HepG2 (cell line): ENCODE data around the gene CNPPD1. TPM values are rescaled to one million over a fixed set of nuclear protein-coding genes. Genes with fewer than 3 reads are reported as not detected.

ENCODE experiments used
- SMAD3 ChIP-seq: sonication (generic); formaldehyde crosslinking; IDR thresholded peaks from 2 replicates; pipeline ENCODE4 v1.4.0; 2020; ENCODE audit warnings: missing genetic modification reagents
- SP140L ChIP-seq: sonication (generic); formaldehyde crosslinking; IDR thresholded peaks from 2 replicates; pipeline ENCODE4 v1.4.0; 2020; ENCODE audit warnings: missing genetic modification reagents, borderline replicate concordance
- ZNF232 ChIP-seq: sonication (generic); formaldehyde crosslinking; IDR thresholded peaks from 2 replicates; pipeline ENCODE4 v1.4.0; 2020; ENCODE audit warnings: missing genetic modification reagents, borderline replicate concordance
- ZNF569 ChIP-seq: sonication (generic); formaldehyde crosslinking; IDR thresholded peaks from 2 replicates; pipeline ENCODE4 v1.5.0; 2020; ENCODE audit warnings: mild to moderate bottlenecking, missing genetic modification reagents, moderate library complexity, borderline replicate concordance
- polyA plus RNA-seq, 8 experiments: library from polyadenylated mRNA; depleted of rRNA in 3 of 8; stranded (reverse) in 7 of 8; unstranded in 1 of 8; fragments of >200 nt; fragmentation: Illumina TruSeq in 4 of 8; extraction: Trizol in 4 of 8; gene quantifications; 2 replicates each; pipeline versions ENCODE4 v1.2.1 to v1.2.3, GENCODE V29; 2011 to 2016; ENCODE audit warnings: low read depth in 4 of 8, missing spikeins in 1 of 8, mixed read lengths in 1 of 8; ENCODE audit not compliant: insufficient read depth in 1 of 8
- total RNA-seq, 5 experiments: library from RNA; depleted of rRNA; stranded (reverse); fragments of >200 nt; fragmentation: Illumina TruSeq; extraction: Trizol; gene quantifications; 2 replicates each; pipeline ENCODE4 v1.2.3, GENCODE V29; 2016; ENCODE audit warnings: low read depth in 1 of 5
- TF ChIP-seq, protein P1 (sequence below): sonication (generic); formaldehyde crosslinking; IDR thresholded peaks from 2 replicates; pipeline ENCODE4 v1.8.1; 2022; ENCODE audit warnings: low read depth, mild to moderate bottlenecking, missing genetic modification reagents
- TF ChIP-seq, protein P2 (sequence below): IDR thresholded peaks from 2 replicates; pipeline ENCODE4 v1.6.1; 2016; ENCODE audit warnings: missing compliant biosample characterization, missing genetic modification reagents, borderline replicate concordance
- TF ChIP-seq, protein P3 (sequence below): sonication (generic); formaldehyde crosslinking; conservative IDR thresholded peaks from 2 replicates; pipeline ENCODE4 v1.8.0; 2022; ENCODE audit warnings: low read depth, missing genetic modification reagents
- TF ChIP-seq, protein P4 (sequence below): sonication (generic); formaldehyde crosslinking; IDR thresholded peaks from 2 replicates; pipeline ENCODE4 v1.5.0; 2020; ENCODE audit warnings: missing genetic modification reagents, mild to moderate bottlenecking, borderline replicate concordance
- TF ChIP-seq, protein P5 (sequence below): sonication (generic); formaldehyde crosslinking; IDR thresholded peaks from 2 replicates; pipeline ENCODE4 v1.4.0; 2020; ENCODE audit warnings: mild to moderate bottlenecking, missing genetic modification reagents
- TF ChIP-seq, protein P6 (sequence below): sonication (generic); formaldehyde crosslinking; IDR thresholded peaks from 2 replicates; pipeline ENCODE4 v1.5.0; 2020; ENCODE audit warnings: mild to moderate bottlenecking, missing genetic modification reagents, borderline replicate concordance
- TF ChIP-seq, protein P7 (sequence below): sonication (generic); formaldehyde crosslinking; IDR thresholded peaks from 2 replicates; pipeline ENCODE4 v1.4.0; 2020; ENCODE audit warnings: missing genetic modification reagents

The CNPPD1 gene
- total and polyA plus RNA-seq, 2 of the 13 experiments (the other 11 are each of a cell fraction or from before 2014, with no cell fraction given): 35.5 to 49.4 TPM

DNA sequence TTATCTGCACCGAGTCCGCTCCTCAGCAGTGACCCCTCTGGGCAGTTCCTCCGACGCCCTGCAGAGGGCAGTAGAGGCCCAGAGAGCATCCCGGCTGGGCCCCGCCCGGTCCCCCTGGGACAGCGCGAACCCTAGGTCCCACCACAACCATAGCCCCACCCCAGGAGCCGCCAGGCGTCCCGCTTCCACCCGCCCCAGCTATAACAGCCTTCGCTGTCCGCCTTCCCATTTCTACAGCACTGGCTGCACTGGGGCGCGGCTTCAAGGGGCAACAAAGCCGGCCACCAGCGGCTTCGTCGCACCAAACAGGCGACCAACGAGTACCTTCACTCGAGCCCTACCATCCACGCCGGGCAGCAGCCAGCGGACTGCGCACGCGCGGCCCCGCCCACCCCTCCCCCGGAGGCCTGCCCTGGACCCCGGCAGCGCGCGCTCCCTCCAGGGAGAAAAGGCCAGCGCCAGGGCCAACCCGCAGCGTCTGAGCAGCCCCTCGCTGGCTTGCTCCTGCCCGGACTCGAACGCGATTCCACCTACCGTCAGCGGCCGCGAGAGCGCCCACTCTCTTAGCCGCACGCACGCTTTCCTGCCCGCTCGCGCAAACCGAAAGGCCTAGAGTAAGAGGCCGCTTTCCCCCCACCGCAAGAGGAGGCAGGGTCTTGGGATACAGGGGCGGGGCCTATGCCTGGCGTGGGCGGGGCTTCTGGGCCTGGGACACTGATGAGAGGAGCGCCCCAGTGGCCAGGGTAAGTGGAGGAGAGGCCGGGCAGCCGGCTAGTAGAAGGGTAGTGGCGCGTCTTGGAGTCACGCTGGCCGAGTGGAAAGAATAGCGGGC lies 16.3 kb downstream of the CNPPD1 start, which contains the start of gene NHEJ1 (continued):
- TF ChIP-seq, protein P1, sequence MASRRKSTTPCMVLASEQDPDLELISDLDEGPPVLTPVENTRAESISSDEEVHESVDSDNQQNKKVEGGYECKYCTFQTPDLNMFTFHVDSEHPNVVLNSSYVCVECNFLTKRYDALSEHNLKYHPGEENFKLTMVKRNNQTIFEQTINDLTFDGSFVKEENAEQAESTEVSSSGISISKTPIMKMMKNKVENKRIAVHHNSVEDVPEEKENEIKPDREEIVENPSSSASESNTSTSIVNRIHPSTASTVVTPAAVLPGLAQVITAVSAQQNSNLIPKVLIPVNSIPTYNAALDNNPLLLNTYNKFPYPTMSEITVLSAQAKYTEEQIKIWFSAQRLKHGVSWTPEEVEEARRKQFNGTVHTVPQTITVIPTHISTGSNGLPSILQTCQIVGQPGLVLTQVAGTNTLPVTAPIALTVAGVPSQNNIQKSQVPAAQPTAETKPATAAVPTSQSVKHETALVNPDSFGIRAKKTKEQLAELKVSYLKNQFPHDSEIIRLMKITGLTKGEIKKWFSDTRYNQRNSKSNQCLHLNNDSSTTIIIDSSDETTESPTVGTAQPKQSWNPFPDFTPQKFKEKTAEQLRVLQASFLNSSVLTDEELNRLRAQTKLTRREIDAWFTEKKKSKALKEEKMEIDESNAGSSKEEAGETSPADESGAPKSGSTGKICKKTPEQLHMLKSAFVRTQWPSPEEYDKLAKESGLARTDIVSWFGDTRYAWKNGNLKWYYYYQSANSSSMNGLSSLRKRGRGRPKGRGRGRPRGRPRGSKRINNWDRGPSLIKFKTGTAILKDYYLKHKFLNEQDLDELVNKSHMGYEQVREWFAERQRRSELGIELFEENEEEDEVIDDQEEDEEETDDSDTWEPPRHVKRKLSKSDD (CRISPR knock-in tag): 0 out of 2 replicates have a peak, but pooled peaks have one; percentile 61
- TF ChIP-seq, protein P2, sequence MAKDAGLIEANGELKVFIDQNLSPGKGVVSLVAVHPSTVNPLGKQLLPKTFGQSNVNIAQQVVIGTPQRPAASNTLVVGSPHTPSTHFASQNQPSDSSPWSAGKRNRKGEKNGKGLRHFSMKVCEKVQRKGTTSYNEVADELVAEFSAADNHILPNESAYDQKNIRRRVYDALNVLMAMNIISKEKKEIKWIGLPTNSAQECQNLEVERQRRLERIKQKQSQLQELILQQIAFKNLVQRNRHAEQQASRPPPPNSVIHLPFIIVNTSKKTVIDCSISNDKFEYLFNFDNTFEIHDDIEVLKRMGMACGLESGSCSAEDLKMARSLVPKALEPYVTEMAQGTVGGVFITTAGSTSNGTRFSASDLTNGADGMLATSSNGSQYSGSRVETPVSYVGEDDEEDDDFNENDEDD: no peak; the same call in 1 of the 2 replicates
- TF ChIP-seq, protein P3, sequence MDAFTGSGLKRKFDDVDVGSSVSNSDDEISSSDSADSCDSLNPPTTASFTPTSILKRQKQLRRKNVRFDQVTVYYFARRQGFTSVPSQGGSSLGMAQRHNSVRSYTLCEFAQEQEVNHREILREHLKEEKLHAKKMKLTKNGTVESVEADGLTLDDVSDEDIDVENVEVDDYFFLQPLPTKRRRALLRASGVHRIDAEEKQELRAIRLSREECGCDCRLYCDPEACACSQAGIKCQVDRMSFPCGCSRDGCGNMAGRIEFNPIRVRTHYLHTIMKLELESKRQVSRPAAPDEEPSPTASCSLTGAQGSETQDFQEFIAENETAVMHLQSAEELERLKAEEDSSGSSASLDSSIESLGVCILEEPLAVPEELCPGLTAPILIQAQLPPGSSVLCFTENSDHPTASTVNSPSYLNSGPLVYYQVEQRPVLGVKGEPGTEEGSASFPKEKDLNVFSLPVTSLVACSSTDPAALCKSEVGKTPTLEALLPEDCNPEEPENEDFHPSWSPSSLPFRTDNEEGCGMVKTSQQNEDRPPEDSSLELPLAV (CRISPR knock-in tag): 0 out of 2 replicates have a peak, but pooled peaks have one; percentile 74
- TF ChIP-seq, protein P4, sequence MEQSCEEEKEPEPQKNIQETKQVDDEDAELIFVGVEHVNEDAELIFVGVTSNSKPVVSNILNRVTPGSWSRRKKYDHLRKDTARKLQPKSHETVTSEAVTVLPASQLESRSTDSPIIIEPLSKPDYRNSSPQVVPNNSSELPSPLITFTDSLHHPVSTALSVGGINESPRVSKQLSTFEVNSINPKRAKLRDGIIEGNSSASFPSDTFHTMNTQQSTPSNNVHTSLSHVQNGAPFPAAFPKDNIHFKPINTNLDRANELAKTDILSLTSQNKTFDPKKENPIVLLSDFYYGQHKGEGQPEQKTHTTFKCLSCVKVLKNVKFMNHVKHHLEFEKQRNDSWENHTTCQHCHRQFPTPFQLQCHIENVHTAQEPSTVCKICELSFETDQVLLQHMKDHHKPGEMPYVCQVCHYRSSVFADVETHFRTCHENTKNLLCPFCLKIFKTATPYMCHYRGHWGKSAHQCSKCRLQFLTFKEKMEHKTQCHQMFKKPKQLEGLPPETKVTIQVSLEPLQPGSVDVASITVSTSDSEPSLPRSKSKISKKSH (CRISPR knock-in tag): peak; percentile 82
- TF ChIP-seq SP140L (CRISPR knock-in tag): no peak
- TF ChIP-seq ZNF232 (CRISPR knock-in tag): peak; percentile 90; the same call in 1 of the 2 replicates
- TF ChIP-seq SMAD3 (CRISPR knock-in tag): peak; percentile 38
- TF ChIP-seq, protein P5, sequence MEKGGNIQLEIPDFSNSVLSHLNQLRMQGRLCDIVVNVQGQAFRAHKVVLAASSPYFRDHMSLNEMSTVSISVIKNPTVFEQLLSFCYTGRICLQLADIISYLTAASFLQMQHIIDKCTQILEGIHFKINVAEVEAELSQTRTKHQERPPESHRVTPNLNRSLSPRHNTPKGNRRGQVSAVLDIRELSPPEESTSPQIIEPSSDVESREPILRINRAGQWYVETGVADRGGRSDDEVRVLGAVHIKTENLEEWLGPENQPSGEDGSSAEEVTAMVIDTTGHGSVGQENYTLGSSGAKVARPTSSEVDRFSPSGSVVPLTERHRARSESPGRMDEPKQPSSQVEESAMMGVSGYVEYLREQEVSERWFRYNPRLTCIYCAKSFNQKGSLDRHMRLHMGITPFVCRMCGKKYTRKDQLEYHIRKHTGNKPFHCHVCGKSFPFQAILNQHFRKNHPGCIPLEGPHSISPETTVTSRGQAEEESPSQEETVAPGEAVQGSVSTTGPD (CRISPR knock-in tag): peak; percentile 57; the same call in 1 of the 2 replicates
- TF ChIP-seq, protein P6, sequence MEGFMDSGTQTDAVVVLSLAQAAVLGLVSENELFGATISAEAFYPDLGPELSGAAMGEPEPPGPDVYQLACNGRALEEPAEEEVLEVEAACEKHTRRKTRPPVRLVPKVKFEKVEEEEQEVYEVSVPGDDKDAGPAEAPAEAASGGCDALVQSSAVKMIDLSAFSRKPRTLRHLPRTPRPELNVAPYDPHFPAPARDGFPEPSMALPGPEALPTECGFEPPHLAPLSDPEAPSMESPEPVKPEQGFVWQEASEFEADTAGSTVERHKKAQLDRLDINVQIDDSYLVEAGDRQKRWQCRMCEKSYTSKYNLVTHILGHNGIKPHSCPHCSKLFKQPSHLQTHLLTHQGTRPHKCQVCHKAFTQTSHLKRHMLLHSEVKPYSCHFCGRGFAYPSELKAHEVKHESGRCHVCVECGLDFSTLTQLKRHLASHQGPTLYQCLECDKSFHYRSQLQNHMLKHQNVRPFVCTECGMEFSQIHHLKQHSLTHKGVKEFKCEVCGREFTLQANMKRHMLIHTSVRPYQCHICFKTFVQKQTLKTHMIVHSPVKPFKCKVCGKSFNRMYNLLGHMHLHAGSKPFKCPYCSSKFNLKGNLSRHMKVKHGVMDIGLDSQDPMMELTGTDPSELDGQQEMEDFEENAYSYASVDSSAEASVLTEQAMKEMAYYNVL (CRISPR knock-in tag): peak; percentile 72; the same call in 1 of the 2 replicates
- TF ChIP-seq ZNF569: peak; percentile 15; the same call in 1 of the 2 replicates
- TF ChIP-seq, protein P7, sequence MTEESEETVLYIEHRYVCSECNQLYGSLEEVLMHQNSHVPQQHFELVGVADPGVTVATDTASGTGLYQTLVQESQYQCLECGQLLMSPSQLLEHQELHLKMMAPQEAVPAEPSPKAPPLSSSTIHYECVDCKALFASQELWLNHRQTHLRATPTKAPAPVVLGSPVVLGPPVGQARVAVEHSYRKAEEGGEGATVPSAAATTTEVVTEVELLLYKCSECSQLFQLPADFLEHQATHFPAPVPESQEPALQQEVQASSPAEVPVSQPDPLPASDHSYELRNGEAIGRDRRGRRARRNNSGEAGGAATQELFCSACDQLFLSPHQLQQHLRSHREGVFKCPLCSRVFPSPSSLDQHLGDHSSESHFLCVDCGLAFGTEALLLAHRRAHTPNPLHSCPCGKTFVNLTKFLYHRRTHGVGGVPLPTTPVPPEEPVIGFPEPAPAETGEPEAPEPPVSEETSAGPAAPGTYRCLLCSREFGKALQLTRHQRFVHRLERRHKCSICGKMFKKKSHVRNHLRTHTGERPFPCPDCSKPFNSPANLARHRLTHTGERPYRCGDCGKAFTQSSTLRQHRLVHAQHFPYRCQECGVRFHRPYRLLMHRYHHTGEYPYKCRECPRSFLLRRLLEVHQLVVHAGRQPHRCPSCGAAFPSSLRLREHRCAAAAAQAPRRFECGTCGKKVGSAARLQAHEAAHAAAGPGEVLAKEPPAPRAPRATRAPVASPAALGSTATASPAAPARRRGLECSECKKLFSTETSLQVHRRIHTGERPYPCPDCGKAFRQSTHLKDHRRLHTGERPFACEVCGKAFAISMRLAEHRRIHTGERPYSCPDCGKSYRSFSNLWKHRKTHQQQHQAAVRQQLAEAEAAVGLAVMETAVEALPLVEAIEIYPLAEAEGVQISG (CRISPR knock-in tag): peak; percentile 85
